AG08395 (cell line): ENCODE data around the gene ARID4B.
"Not testable (repeated sequence)": the region's sequence is repeated elsewhere in the genome, so short reads cannot be mapped to it uniquely, and the experiment has no call there.

ENCODE experiments used
- DNase-seq: peaks from one replicate; pipeline ENCODE4 v3.0.0; 2012; ENCODE audit warnings: mixed read lengths, low spot score

ARID4B gene

DNA sequence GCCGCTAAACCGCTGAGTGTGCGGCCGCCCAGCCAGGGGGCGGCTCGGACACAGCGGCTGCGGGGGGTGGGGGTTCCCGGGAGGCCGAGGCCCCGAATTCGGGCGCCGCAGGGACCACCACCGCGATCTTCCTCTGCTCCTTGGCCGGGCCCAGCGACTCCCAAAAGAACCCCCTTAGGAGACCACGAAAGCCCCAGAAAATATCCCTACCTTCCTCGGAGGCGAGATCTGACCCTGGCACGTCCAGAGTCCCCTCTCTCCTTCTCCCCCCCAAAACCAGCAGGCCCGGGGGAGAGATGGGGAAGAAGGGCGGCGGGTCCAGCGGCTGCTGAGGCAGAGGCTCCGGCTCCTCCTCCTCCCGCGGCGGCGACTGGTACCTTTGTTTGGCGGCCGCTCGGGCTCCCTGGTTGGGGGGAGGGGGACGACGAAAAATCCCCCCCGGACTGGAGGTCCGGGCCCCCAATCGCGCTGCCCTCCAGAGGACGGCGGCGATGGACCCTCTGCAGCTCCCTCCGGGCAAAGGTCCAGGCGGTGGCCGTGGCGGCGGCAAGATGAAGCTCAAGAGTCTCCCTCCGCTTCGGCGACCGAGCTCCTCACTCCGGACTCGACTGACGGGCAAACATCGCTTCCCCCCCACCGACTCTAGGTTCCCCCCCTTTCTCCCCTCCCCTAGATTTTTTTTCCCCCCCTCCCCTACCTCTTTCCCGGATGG, at the start of gene ARID4B:
TSS of gene ARID4B (minus strand) at position 621 of the 712 bp plus-strand sequence. CDS start 1,260 bp downstream, outside the sequence.
- DNase-seq = peak; percentile 34

DNA sequence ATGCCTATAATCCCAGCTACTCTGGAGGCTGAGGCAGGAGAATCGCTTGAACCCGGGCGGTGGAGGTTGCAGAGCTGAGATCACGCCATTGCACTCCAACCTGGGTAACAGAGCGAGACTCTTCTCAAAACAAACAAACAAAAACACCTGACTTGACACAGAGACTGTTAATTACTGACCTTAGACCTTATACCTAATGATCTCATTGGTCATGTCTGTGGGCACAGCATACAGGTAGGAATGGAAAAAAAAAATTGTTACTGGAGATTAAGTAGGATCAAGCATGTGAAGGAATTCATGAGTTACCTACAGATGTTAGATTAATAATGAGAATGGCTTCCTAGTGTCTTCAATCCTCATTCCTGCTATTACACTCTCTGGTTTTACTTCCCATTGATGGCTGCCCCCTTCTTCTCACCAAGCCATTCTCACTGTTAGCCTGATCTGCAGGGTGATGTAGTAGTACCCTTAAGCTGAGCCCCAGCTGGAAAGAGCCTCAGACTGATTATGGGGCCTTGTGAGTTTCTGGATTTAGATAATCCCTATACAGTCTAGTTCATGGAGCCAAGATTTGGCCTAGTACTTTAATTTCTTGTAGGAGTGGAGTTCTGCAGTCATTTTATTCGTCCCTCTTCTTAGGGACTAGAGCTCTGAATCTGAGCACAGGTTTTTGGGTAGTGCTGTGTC, 48.1 kb upstream of the ARID4B start:
- DNase-seq = no peak

DNA sequence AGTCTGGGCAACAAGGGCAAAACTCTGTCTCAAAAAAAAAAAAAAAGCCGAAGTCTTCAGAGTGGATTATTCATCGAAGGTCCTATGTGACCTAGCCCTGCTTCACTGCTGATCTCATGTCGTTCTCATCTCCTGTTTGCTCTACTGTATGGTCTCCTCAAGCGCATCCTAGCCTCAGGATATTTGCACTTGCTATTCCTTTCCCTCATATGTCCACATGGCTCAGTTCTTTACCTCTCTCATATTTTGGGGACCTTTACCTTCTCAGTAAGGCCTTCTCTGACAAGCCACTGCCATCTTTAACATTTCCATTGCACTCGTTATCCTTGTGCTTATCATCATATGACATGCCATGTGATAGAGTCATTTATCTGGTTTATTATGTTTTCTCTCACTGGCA, 41.8 kb upstream of the ARID4B start:
- no peak for DNase-seq

DNA sequence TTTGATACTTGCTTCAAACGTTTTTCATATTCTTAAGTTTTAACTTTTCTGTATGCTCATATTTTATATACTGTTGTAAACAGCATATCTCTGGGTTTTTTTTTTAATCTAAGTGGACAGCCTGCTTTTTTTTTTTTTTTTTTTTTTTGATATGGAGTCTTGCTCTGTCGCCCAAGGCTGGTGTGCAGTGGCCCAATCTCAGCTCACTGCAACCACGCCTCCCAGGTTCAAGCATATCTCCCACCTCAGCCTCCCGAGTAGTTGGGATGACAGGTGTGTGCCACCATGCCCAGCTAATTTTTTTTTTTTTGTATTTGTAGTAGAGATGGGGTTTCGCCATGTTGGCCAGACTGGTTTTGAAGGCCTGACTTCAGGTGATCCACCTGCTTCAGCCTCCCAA, 40.4 kb upstream of the ARID4B start:
- no peak for DNase-seq

DNA sequence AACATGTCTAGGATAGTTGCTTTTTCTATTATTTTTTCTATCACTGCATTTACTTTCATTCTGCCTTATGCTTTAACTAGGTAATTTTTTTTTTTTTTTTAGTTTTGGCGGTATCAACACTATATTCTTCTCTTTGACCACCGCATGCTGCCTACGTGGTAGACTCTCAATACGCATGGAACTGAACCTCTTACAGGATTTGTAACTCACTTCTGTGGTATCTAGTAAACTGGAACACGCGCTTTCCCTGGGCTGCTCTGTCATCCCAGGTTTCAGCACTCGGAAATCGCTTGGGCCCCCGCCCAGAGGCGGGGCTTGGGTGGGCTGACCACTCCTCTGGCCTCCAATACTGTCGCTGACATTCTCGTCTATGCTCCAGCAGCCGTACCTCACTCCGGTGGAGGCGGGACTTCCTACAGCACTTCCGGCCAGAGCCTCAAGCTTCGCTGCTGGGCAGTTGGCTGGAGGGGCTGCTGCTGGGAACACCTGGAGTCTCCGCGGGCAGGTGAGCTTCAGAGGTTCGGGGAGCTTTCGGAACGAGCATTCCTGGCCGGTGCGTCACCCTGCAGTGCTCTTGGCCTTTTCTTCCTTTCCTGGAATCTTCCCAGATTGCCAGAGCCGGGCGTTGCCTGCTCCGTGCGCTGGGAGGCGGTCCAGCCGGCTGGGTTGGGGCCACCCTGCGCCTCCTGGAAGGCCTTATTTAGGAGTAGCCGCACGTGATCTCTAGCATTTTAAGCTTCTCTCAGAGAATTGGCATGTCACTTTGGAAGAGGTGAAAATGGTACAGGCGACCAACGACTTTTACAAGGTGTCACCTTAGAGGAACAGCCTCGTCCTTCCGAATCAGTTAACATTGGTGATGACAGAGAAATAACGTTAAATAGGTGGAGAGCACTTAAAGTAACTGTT, 39.3 kb upstream of the ARID4B start, which contains the start of gene TBCE:
TSS of gene TBCE (plus strand) at position 428 of the 909 bp plus-strand sequence. CDS start 12,623 bp downstream, outside the sequence.
- peak; percentile 99 for DNase-seq

- DNase-seq = no peak
These were observed 38.3 kb upstream of the ARID4B start for GRCh38 chr1:235366286-235366685.

DNA sequence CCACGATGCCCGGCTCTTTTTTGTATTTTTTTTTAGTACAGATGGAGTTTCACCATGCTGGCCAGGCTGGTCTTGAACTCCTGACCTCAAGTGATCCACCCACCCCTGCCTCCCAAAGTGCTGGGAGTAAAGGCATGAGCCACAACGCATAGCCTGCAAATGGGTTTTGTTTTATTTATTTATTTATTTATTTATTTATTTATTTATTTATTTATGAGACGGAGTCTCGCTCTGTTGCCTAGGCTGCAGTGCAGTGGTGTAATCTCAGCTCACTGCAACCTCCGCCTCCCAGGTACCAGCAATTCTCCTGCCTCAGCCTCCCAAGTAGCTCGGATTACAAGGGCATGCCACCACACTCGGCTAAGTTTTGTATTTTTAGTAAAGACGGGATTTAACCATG, 36.2 kb upstream of the ARID4B start:
- not testable (repeated sequence) for DNase-seq

DNA sequence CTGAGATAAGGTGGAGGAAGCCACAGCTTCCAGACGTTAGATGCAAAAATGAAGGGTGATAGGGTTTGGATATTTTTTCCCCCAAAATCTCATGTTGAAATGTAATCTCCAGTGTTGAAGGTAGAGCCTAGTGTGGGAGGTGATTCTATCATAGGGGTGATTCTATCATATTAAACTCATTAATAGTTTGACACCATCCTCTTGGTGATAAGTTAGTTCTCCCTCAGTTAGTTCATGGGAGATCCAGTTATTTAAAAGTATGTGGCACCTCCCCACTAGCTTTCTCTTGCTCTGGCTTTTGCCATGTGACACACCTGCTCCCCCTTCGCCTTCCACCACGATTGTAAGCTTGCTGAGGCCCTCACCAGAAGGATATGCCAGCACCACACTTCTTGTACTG, 30.9 kb upstream of the ARID4B start:
- no peak for DNase-seq

DNA sequence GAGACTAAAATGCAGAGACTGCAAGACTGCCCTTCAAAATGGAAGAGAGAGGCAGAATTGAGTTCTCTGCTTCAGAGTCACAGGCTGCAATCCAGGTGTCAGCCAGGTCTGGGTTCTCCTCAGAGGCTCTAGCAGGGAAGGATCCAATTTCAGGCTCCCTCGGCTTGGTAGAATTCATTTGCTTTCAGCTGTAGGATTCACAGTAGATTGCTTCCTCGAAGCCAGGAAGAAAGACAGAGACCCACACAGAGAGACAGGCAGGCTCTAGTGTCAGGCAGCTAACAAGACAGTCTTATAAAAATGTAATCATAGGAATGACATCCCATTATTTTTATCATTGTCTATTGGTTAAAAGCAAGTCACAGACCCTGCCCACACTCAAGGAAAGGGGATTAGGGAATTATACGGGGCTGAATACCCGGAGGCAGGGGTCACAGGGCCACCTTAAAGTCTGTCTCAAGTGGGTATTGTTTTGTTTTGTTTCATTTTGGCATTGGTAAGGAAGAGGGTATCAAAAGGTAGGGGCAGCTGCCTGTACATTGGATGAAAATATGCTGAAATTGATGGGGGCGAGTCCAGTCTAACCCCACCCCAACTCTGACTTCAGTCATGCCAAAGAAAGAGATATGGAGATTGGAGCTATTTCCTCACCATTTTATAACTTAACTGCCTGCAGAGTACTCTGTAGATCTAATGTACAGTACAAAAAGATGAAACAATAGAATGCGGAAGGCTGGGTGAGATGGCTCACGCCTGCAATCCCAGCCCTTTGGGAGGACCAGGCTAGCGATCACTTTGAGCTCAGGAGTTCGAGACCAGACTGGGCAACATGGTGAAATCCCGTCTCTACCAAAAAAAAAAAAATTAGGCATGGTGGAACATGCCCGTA, 29.8 kb upstream of the ARID4B start:
- no peak for DNase-seq

- no peak for DNase-seq
These were observed 23.9 kb upstream of the ARID4B start for GRCh38 chr1:235351898-235352297.

DNA sequence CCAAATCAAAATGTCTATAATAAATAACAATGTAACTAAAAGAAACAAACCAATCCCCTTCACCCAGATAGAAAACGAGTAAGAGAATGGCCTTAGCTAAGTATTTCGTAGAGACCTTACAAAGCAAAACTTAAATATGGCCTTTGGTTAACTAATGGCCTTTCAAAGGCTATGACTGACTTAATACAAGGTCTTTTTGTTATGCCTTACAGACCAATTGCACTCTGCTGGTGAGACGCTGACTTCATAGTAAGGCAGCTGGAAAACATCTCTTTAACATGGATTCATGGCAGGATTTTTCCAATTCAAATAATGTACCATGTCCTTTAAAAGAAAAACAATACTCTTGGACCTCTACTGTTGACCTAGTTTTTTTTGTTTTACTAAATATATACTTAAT, 23.5 kb upstream of the ARID4B start:
- no peak for DNase-seq

GRCh38 chr1:235343726-235344125, 15.7 kb upstream of the ARID4B start:
- DNase-seq = no peak

DNA sequence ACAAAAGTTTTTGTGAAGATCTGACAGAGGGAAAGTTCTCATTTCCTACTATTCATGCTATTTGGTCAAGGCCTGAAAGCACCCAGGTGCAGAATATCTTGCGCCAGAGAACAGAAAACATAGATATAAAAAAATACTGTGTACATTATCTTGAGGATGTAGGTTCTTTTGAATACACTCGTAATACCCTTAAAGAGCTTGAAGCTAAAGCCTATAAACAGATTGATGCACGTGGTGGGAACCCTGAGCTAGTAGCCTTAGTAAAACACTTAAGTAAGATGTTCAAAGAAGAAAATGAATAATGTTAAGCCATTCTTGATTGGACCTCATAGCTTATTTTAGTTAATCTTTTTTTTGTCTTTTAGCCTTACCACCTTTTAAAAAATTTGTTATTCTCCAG, 14.5 kb upstream of the ARID4B start:
- DNase-seq = no peak

- no peak for DNase-seq
These were observed 14.1 kb upstream of the ARID4B start for GRCh38 chr1:235342039-235342438.

DNA sequence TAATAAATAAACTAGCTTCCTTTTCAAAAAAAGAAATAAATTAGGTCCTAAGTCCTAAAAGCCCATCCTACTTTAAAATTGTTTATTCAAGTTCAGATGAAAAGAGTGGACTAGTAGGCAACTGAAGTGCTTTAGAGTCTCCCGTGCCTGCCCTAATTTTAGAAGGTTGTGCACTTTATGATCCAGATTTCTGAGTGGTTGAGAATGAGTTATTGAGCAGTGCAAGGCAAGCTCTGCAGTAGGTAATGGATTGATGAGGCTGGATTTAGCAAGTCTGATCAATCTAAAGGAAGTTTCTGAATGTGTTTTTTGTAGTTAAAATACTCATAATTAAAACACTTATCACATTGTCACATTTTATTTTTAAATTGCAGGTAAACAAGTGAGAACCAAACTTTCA, 13.4 kb upstream of the ARID4B start:
- DNase-seq = no peak

DNA sequence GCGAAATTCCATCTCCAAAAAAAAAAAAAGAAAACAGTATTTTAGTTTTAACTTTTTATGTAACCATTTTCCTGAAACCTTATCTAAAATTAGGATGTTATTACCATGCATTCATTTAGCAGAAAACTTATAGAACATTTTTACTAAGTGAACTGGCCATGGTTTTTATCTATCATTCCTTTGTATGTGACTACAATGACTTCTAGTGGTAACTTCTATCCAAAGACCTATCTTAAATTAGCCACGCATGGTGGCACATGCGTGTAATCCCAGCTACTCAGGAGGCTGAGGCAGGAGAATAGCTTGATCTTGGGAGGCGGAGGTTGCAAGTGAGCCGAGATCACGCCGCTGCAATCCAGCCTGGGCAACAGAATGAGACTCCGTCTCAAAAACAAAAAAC, 11.8 kb upstream of the ARID4B start:
- DNase-seq = no peak

GRCh38 chr1:235336903-235337302, 8.9 kb upstream of the ARID4B start:
- DNase-seq = no peak

GRCh38 chr1:235331401-235331800, 3.4 kb upstream of the ARID4B start:
- no peak for DNase-seq

DNA sequence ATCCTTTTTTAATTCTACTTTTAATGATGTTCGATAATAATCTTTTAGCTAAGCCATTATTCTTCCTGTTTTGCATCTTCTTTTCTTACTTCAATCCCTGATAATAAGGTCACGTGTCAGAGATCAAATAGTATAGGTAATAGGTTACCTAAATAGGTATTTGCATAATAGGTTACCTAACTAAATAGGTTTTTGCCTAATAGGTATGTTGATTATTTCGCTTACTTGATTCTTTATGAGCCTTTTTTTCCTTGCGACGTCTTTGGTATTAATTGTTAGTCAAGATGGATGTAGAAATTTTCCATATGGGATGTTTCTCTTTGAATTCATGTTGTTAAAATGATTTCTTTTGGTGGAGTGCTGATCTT, 2.9 kb upstream of the ARID4B start:
- DNase-seq = no peak

DNA sequence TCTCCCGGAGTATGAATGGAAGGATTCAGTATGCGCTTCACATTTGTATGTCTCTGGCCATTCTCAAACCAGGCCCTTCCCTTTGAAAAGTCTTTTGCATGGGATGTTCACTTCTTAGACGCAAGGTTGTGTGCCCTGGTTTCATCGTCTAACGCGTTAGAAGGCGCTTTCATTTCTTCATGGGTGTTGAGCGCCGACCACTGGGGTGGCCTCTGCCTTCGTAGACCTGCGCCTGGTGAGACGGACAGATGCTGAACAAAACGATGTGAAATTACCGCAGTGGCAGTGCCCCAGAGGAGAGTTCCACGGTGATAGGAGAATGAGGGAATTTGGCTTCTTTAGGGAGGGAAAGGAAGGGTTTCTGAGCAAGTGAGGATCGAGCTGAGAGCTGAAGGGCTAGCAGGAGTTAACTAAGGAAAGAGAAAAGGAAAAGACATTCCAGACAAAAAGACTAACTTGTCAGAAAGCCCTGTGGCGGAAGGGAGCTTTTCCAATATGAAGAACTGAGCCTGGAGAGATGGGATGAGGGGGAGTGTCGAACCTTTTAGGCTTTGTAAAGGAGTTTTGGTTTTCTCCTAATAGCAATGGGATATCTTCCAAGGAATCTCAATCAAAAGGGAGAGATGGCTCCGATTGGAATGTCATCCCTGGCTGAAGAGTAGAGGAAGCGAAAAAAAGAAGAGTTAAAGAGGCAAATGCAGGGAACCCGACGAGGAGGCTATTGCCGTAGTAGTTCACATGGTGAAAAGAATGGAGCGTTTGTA, 1.3 kb upstream of the ARID4B start:
- DNase-seq = no peak
